ENCODE data around the gene CYP46A1.

CYP46A1 gene

GRCh38 chr14:99684410-99684934 lies 374 bp downstream of the CYP46A1 start:
- H3K4me3 ChIP-seq (ENCODE audit: low read depth, low read length), result peak overlapping the region; percentile 45
- TF ChIP-seq CTCF (IDR thresholded peaks at IDR 0.05; ENCODE audit: borderline replicate concordance, insufficient read depth, low read depth, low read length), result no peak

- no peak for TF ChIP-seq CTCF (IDR thresholded peaks at IDR 0.05; ENCODE audit: borderline replicate concordance, insufficient read depth, low read depth, low read length)
- no peak overlapping the region for H3K4me3 ChIP-seq (ENCODE audit: low read depth, low read length)
Observed at GRCh38 chr14:99685151-99685591, 1.1 kb downstream of the CYP46A1 start.

- TF ChIP-seq CTCF (IDR thresholded peaks at IDR 0.05; ENCODE audit: borderline replicate concordance, insufficient read depth, low read depth, low read length), result no peak
Observed at GRCh38 chr14:99685596-99685995, 1.5 kb downstream of the CYP46A1 start.

GRCh38 chr14:99686557-99687283 lies 2.6 kb downstream of the CYP46A1 start:
- H3K4me3 ChIP-seq (ENCODE audit: low read depth, low read length), result no peak overlapping the region
- TF ChIP-seq CTCF (IDR thresholded peaks at IDR 0.05; ENCODE audit: borderline replicate concordance, insufficient read depth, low read depth, low read length), result no peak

More at GRCh38 chr14:99685596-99685995, 1.5 kb downstream of the CYP46A1 start:
- H3K4me3 ChIP-seq (ENCODE audit: low read depth, low read length), result no peak overlapping the region

- peak; percentile 75 for TF ChIP-seq CTCF (IDR thresholded peaks at IDR 0.05; ENCODE audit: borderline replicate concordance, insufficient read depth, low read depth, low read length)
- H3K4me3 ChIP-seq (ENCODE audit: low read depth, low read length), result no peak overlapping the region
Observed at GRCh38 chr14:99687284-99688209, 3.4 kb downstream of the CYP46A1 start.

- TF ChIP-seq CTCF (IDR thresholded peaks at IDR 0.05; ENCODE audit: borderline replicate concordance, insufficient read depth, low read depth, low read length), result no peak
- no peak overlapping the region for H3K4me3 ChIP-seq (ENCODE audit: low read depth, low read length)
Observed at GRCh38 chr14:99688210-99688581, 4.1 kb downstream of the CYP46A1 start.

Measured in GM12875 (cell line).